Hepatic stellate cell (primary cell): Measurements from ENCODE around the gene KPNA1.

Experiments
- DNase-seq: peaks from one replicate; pipeline ENCODE4 v3.0.0; 2011; ENCODE audit warnings: low spot score

Gene KPNA1

GRCh38 chr3:122514123-122515019 lies at the start of gene KPNA1:
Gene KPNA1 (minus strand): TSS chr3:122514939. CDS start chr3:122496565, 18,374 bp downstream.
- peak; percentile 94 for DNase-seq

GRCh38 chr3:122564155-122564912 lies 49.6 kb upstream of the KPNA1 start, which contains the start of the genes DTX3L and PARP9:
Gene DTX3L (plus strand): TSS chr3:122564338. CDS start chr3:122564427, 89 bp downstream.
Gene PARP9 (minus strand): TSS chr3:122564300. CDS start chr3:122559620, 4,680 bp downstream.
- peak; percentile 94 for DNase-seq

GRCh38 chr3:122563717-122564025 lies 48.9 kb upstream of the KPNA1 start:
- DNase-seq = no peak

- no peak for DNase-seq
Observed at GRCh38 chr3:122562923-122563716, 48.4 kb upstream of the KPNA1 start.

- DNase-seq = peak; percentile 53
Observed at GRCh38 chr3:122560680-122561079, 45.9 kb upstream of the KPNA1 start.

GRCh38 chr3:122559906-122560305 lies 45.2 kb upstream of the KPNA1 start:
- DNase-seq = no peak

GRCh38 chr3:122558605-122559004 lies 43.9 kb upstream of the KPNA1 start:
- DNase-seq = no peak

- DNase-seq = no peak
Observed at GRCh38 chr3:122557356-122557755, 42.6 kb upstream of the KPNA1 start.

- DNase-seq = no peak
Observed at GRCh38 chr3:122555275-122556071, 40.7 kb upstream of the KPNA1 start.

- no peak for DNase-seq
Observed at GRCh38 chr3:122553171-122553570, 38.4 kb upstream of the KPNA1 start.

- no peak for DNase-seq
Observed at GRCh38 chr3:122548619-122549018, 33.9 kb upstream of the KPNA1 start.

GRCh38 chr3:122548076-122548475 lies 33.3 kb upstream of the KPNA1 start:
- no peak for DNase-seq

- DNase-seq = no peak
Observed at GRCh38 chr3:122546151-122546550, 31.4 kb upstream of the KPNA1 start.

GRCh38 chr3:122538956-122539490 lies 24.3 kb upstream of the KPNA1 start:
- no peak for DNase-seq

GRCh38 chr3:122536632-122537001 lies 21.9 kb upstream of the KPNA1 start:
- no peak for DNase-seq

- DNase-seq = no peak
Observed at GRCh38 chr3:122535964-122536631, 21.4 kb upstream of the KPNA1 start.

- peak; percentile 64 for DNase-seq
Observed at GRCh38 chr3:122533931-122534334, 19.2 kb upstream of the KPNA1 start.

- DNase-seq = no peak
Observed at GRCh38 chr3:122533480-122533879, 18.7 kb upstream of the KPNA1 start.

- no peak for DNase-seq
Observed at GRCh38 chr3:122530164-122530563, 15.4 kb upstream of the KPNA1 start.

- DNase-seq = no peak
Observed at GRCh38 chr3:122523317-122523716, 8.6 kb upstream of the KPNA1 start.

GRCh38 chr3:122520861-122521260 lies 6.1 kb upstream of the KPNA1 start:
- DNase-seq = no peak
